NCI-H1930 (cell line): Measurements from ENCODE around the gene BMPR1B.
"Not testable (repeated sequence)": the region's sequence is repeated elsewhere in the genome, so short reads cannot be mapped to it uniquely, and the experiment has no call there.

Source experiments
- DNase-seq, 2 experiments: peaks; one replicate each; lab custom pipeline; 2025; lab: John Stamatoyannopoulos, UW

Gene BMPR1B

GRCh38 chr4:95038791-95039190 lies 281.0 kb downstream of the BMPR1B start:
- DNase-seq: no peak

DNA sequence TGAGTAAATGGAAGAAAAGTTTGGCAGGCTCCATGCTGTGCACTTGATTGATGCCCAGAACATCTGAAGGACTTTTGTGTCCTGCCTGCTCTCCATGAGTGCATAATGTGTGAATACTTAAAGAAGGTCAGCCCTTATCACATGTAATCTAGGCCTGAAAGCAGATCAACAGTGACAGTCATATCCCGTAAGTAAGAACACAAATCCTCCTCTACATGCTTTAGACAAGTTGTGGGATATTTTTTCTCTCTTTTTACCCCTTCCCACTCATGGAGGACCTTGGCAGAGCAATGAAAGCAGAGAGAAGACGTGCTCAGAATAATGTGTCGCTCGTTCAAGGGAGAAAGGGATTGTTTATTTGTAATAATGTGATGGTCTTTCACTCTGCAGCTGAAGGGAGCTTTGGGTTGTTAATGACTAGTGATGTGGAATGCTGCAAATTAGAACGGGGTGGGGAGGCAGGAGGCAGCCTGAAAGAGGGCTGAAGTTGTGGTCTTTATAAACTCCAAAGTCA lies 286.6 kb downstream of the BMPR1B start:
- no peak for DNase-seq

DNA sequence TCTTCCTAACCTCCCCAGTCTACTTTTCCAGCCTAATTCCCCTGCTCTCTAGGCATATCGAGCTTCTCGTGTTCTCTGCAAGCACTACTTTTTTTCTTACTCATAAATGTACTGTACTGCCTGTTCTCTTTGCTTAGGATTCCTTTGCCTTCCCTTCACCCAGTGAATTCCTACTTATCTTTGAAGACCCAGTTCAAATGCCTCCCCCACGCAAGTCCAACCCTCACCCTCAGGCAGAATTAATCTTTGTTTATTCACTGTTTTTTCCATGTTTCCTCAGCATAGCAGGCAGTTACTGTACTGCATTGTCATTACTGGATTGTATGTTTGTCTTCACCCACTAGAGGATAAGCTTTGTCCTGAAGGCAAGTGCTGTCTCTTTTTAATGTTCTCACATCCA lies 287.7 kb downstream of the BMPR1B start:
- no peak for DNase-seq

DNA sequence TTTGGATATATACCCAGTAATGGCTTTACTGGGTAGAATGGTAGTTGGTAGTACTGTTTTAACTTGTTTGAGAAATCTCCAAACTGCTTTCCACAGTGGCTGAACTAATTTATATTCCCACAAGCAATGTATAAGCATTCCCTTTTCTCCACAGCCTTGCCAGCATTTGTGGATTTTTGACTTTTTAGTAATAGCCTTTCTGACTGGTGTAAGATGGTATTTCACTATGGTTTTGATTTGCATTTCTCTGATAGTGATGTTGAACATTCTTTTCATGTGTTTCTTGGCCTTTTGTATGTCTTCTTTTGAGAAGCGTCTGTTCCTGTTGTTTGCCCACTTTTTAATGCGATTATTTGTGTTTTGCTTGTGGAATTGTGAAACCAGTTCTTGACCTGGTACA lies 290.5 kb downstream of the BMPR1B start:
- DNase-seq: no peak

GRCh38 chr4:95049551-95050233 lies 291.9 kb downstream of the BMPR1B start:
- no peak for DNase-seq

- DNase-seq: no peak
These were observed 293.4 kb downstream of the BMPR1B start for GRCh38 chr4:95050980-95051701.

GRCh38 chr4:95051702-95052020 lies 293.9 kb downstream of the BMPR1B start:
- no peak for DNase-seq

DNA sequence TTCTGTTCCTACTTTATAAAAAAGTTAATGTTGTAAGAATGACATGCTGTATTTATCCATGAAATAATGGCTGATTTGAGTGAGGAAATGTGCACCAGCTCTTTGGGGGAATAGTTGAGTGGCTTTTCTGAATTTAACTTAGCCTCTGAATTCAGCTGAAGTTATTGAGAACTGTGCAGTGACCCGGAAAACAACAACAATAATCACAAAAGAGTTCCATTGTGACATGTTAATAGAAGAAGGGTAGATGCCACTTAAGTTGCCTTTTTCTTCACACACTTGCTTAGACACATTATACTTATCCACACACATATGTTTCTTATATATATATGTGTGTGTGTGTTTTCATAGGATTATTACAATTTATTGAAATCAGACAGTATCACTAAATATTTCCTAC lies 301.2 kb downstream of the BMPR1B start:
- DNase-seq: no peak

- no peak for DNase-seq
These were observed 301.9 kb downstream of the BMPR1B start for GRCh38 chr4:95059663-95060062.

DNA sequence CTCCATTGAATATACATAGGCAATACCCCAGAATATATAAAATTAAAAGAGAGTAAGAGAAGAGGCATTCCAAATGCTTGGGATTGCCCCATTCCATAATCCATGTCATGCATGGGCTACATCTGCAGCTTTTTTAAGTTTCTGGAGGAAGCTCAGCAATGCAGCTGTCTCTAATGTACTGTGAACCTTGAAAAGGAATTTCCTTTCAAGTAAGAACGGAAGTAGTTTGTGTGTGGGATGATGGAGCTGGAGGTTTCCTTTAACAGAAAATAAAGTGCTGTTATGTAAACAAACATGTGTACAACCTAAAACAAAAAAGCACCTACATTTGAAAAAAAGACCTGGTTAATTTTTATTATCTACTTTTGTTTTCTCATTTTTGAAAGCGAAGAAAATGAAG lies 303.5 kb downstream of the BMPR1B start:
- DNase-seq: no peak

DNA sequence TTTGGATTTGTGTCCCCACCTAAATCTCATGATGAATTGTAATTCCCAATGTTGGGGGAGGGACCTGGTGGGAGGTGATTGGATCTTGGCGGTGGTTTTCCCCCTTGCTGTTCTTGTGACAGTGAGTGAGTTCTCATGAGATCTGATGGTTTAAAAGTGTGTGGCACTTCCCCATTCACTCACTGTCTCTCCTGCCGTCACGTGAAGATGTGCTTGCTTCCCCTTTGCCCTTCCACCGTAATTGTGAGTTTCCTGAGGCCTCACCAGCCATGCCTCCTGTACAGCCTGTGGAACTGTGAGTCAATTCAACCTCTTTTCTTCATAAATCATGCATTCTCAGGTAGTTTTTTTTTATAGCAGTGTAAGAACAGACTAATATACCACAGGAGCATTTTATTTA lies 304.0 kb downstream of the BMPR1B start:
- DNase-seq: not testable (repeated sequence)

GRCh38 chr4:95066050-95066449 lies 308.3 kb downstream of the BMPR1B start:
- no peak for DNase-seq

GRCh38 chr4:95068401-95068800 lies 310.6 kb downstream of the BMPR1B start:
- DNase-seq: no peak

GRCh38 chr4:95068818-95069478 lies 311.2 kb downstream of the BMPR1B start:
- DNase-seq: no peak

- no peak for DNase-seq
These were observed 314.1 kb downstream of the BMPR1B start for GRCh38 chr4:95071851-95072250.

DNA sequence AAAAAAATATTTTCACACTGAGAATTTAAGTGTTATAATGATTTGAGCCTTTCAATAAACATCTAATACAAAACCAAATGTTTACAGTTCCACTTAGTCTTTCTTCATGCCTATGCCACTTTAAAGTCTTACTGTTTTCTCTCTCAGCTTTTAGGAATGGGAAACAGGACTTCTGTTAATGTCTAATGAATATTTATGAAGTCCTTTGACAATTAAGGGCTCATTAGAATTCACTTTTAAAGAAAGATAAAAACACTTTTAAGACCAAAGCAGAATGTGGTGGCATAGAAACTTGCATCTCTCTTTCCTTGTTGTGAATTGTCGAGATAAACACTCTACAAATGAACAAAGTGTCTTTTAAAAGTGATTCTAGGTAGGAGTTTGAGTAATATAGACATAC lies 315.9 kb downstream of the BMPR1B start:
- DNase-seq: no peak

- DNase-seq: no peak
These were observed 320.1 kb downstream of the BMPR1B start for GRCh38 chr4:95077864-95078263.

- DNase-seq: no peak
These were observed 323.2 kb downstream of the BMPR1B start for GRCh38 chr4:95080969-95081368.

GRCh38 chr4:95084584-95084983 lies 326.8 kb downstream of the BMPR1B start:
- no peak for DNase-seq

DNA sequence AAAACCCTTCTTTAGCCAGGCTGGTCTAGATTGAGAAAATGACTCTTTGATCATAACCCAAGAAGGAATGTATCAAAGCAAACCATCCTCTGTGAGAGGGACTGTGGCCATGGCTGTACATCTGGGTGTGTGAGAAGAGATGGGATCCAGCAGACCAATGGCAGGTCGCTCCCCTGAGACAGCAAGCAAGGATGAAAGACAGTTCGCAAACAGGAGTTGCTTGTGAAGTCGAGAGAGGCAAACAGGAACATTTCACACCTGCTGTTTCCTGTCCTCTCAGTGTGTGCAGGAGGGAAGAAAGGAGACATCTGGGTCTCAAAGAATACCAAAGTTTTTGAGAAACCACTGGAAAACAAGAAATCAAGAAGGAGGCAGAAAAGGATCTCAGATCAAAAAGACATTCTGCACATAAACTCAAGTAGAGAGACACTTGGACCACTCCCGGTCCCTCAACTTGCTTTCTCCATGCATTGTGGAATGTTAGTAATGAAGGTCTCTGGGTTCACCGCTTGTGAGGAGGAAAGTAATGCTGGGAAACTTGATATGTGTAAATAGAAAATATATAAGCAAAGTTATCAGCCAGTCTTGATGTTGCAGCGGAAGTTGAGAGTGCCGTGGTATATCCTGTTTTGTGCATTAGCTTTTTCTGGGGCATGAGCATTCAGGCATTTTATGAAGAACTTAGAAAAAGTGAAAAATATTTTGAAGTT lies 327.5 kb downstream of the BMPR1B start:
- DNase-seq: no peak

DNA sequence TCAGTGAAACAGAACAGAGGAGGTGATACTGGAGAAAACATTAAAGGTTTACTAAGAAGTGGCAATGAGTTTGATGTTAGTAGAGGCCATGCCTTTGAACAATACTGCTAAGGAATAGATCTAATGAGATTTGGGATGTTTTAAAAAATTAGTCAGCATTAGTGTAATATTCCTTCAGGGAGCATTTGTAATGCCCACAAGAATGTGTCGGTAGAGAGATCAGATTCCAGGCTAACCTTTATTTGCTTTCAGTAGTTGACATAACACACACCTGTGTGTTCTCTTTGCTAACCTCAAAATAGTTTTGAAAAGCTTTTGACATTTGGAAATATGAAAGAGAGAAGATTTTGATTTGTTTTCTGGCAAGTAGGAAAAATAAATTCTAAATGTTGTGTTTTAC lies 328.8 kb downstream of the BMPR1B start:
- no peak for DNase-seq

- no peak for DNase-seq
These were observed 330.1 kb downstream of the BMPR1B start for GRCh38 chr4:95087657-95088455.
